ENCODE data around the gene GPR157.

DNA sequence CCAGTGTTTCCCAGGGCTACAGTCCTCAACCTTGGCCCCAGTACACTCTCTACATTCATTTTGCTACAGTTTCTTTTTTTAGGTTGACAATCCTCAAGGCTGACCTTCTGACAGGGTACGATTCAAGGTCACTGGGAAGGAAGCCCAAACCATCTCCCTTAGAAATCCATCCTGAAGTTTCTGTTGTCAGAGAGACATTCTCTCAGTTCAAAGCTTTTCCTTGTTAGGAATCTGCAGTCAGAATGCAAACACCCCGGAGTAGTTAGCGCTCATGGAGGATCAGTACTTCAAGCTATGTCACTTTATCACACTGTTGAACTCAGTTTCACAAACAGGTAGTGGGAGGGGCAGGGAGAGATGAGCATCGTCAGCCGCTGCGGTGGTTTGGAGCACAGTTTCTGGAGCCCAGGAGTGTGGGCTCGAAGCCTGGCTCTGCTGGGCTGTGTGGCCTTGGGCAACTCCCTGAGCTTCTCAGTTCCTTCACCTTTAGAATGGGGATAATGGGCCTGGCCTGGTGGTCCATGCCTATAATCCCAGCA lies 63.6 kb downstream of the GPR157 start:
- TF ChIP-seq, protein P1, sequence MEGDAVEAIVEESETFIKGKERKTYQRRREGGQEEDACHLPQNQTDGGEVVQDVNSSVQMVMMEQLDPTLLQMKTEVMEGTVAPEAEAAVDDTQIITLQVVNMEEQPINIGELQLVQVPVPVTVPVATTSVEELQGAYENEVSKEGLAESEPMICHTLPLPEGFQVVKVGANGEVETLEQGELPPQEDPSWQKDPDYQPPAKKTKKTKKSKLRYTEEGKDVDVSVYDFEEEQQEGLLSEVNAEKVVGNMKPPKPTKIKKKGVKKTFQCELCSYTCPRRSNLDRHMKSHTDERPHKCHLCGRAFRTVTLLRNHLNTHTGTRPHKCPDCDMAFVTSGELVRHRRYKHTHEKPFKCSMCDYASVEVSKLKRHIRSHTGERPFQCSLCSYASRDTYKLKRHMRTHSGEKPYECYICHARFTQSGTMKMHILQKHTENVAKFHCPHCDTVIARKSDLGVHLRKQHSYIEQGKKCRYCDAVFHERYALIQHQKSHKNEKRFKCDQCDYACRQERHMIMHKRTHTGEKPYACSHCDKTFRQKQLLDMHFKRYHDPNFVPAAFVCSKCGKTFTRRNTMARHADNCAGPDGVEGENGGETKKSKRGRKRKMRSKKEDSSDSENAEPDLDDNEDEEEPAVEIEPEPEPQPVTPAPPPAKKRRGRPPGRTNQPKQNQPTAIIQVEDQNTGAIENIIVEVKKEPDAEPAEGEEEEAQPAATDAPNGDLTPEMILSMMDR (IDR thresholded peaks at IDR 0.05; ENCODE audit: low read length) = no peak
- no peak for TF ChIP-seq EZH2 (IDR thresholded peaks at IDR 0.05; ENCODE audit: borderline replicate concordance, low read length)
